Esophagus muscularis mucosa (tissue), 3 donors: ENCODE results near the gene ZNF516.

Experiments used
- CTCF ChIP-seq, 3 experiments: fragments of 200-600 bp in 2 of 3; fragments of 450-650 bp in 1 of 3; sonication (generic) in 2 of 3; IDR thresholded peaks; one replicate each; pipeline ENCODE4 v1.5.1; 2017 to 2019; ENCODE audit warnings: antibody characterized with exemption in 3 of 3, mild to moderate bottlenecking in 2 of 3, moderate library complexity in 1 of 3
- POLR2A ChIP-seq: fragments of 450-650 bp; IDR thresholded peaks from one replicate; pipeline ENCODE4 v1.6.1; 2017; ENCODE audit warnings: antibody characterized with exemption, moderate library complexity, mild to moderate bottlenecking, low read depth

GRCh38 chr18:76487070-76487469 is 8.0 kb downstream of the ZNF516 start:
- TF ChIP-seq POLR2A, result no peak
- TF ChIP-seq CTCF (IDR thresholded peaks at IDR 0.05), result no peak
